NCI-H510A (cell line): ENCODE measurements around the gene ISLR.
"Not testable (repeated sequence)": the region's sequence is repeated elsewhere in the genome, so short reads cannot be mapped to it uniquely, and the experiment has no call there.

Experiments used
- DNase-seq: peaks from one replicate; lab custom pipeline; 2025; lab: John Stamatoyannopoulos, UW

ISLR gene

GRCh38 chr15:74137537-74137894 is 36.0 kb upstream of the ISLR start:
- DNase-seq, result no peak

- DNase-seq, result no peak
Measured at GRCh38 chr15:74138642-74139041, 34.9 kb upstream of the ISLR start.

GRCh38 chr15:74141591-74141990 is 31.9 kb upstream of the ISLR start:
- DNase-seq, result no peak

GRCh38 chr15:74144153-74144775 is 29.2 kb upstream of the ISLR start:
- DNase-seq, result peak; percentile 24

GRCh38 chr15:74146277-74146800 is 27.2 kb upstream of the ISLR start:
- DNase-seq, result no peak

- DNase-seq, result no peak
Measured at GRCh38 chr15:74147051-74147450, 26.5 kb upstream of the ISLR start.

- DNase-seq, result no peak
Measured at GRCh38 chr15:74155766-74156417, 17.6 kb upstream of the ISLR start.

GRCh38 chr15:74156678-74157411 is 16.7 kb upstream of the ISLR start:
- no peak for DNase-seq

GRCh38 chr15:74157868-74158827 is 15.4 kb upstream of the ISLR start:
- no peak for DNase-seq

- DNase-seq, result no peak
Measured at GRCh38 chr15:74158855-74159650, 14.5 kb upstream of the ISLR start.

GRCh38 chr15:74159773-74160172 is 13.7 kb upstream of the ISLR start:
- DNase-seq, result no peak

- DNase-seq, result not testable (repeated sequence)
Measured at GRCh38 chr15:74160390-74160789, 13.1 kb upstream of the ISLR start.

- DNase-seq, result not testable (repeated sequence)
Measured at GRCh38 chr15:74162195-74162536, 11.3 kb upstream of the ISLR start.

- no peak for DNase-seq
Measured at GRCh38 chr15:74165461-74165860, 8.0 kb upstream of the ISLR start.

- DNase-seq, result no peak
Measured at GRCh38 chr15:74167891-74168331, 5.6 kb upstream of the ISLR start.

- DNase-seq, result no peak
Measured at GRCh38 chr15:74168711-74169126, 4.8 kb upstream of the ISLR start.

- no peak for DNase-seq
Measured at GRCh38 chr15:74170071-74170844, 3.3 kb upstream of the ISLR start.

GRCh38 chr15:74170875-74171578 is 2.5 kb upstream of the ISLR start:
- DNase-seq, result no peak

- no peak for DNase-seq
Measured at GRCh38 chr15:74171965-74172541, 1.5 kb upstream of the ISLR start.
